Right lobe of liver (tissue), 6 donors: ENCODE measurements around the gene PPFIBP2. TPM values are rescaled to one million over a fixed set of nuclear protein-coding genes. Genes with fewer than 3 reads are reported as not detected.

Experiments
- ATAC-seq, 4 donors: fragments of 200-7000 bp; cut with Tn5 transposase; one replicate each; pipeline ENCODE4 v1.9.1; 2020; ENCODE audit warnings: mild to moderate bottlenecking in 4 of 4, moderate library complexity in 4 of 4
- DNase-seq, 3 donors: peaks; one replicate each; pipeline ENCODE4 v3.0.0-alpha.2; 2020
- H3K27ac ChIP-seq, 3 donors: fragments of 200-600 bp; one replicate each; pipeline ENCODE4 v1.8.0; 2022
- H3K27me3 ChIP-seq, 2 donors: fragments of 200-600 bp; one replicate each; pipeline ENCODE4 v1.8.0; 2022
- H3K36me3 ChIP-seq, 4 donors: fragments of 200-600 bp; sonication (generic) in 1 of 4; one replicate each; pipeline versions ENCODE4 v1.5.1 to v1.8.0; 2017 to 2022; ENCODE audit warnings: control low read depth in 1 of 4
- H3K4me1 ChIP-seq, 4 donors: fragments of 200-600 bp; sonication (generic) in 1 of 4; one replicate each; pipeline versions ENCODE4 v1.5.1 to v1.8.0; 2017 to 2022; ENCODE audit warnings: control low read depth in 1 of 4
- H3K4me3 ChIP-seq, 3 donors: fragments of 200-600 bp; one replicate each; pipeline ENCODE4 v1.8.0; 2022
- H3K9me3 ChIP-seq, 4 donors: fragments of 200-600 bp; sonication (generic) in 1 of 4; one replicate each; pipeline versions ENCODE4 v1.5.1 to v1.8.0; 2017 to 2022; ENCODE audit warnings: control low read depth in 1 of 4
- POLR2A ChIP-seq: fragments of 450-650 bp; IDR thresholded peaks from one replicate; pipeline ENCODE4 v1.6.1; 2017; ENCODE audit warnings: antibody characterized with exemption, mild to moderate bottlenecking
- WGBS: methylation state at CpG from one replicate; pipeline ENCODE4 v1.1.6; 2018; ENCODE audit warnings: low coverage, low lambda C conversion rate; ENCODE audit not compliant: insufficient coverage; ENCODE audit errors: missing lambda C conversion rate; 5-methylcytosine and 5-hydroxymethylcytosine counted together
- intact Hi-C, 2 donors: fragments of 100-400 bp; cut with DNase I; formaldehyde crosslinking; loops; one replicate each; pipeline versions ENCODE4 v1.11.2 to v1.14.1; 2022
- total RNA-seq, 6 experiments: library from RNA; depleted of rRNA in 2 of 6; stranded (reverse); fragments of >200 nt in 2 of 6; fragmentation: NEBNext Ultra II Directional in 3 of 6; extraction: Animal tissue kit (Norgen Biotek cat#: 25700) in 3 of 6; gene quantifications; one replicate each; pipeline versions ENCODE4 v1.1.0 to v1.2.4, GENCODE V29; 2016 to 2023
- TF ChIP-seq, protein P1 (sequence below), 4 donors: fragments of 200-600 bp in 3 of 4; fragments of 450-650 bp in 1 of 4; IDR thresholded peaks; one replicate each; pipeline versions ENCODE4 v1.5.1 to v1.8.0; 2016 to 2022; ENCODE audit warnings: antibody characterized with exemption in 4 of 4, mild to moderate bottlenecking in 2 of 4
- donor health status: DM: no; HTN: yes; CAD: no.
- donor health status: DM: no; HTN: no; CAD: no.
- donor health status: DM: no; HTN: no; CAD: no.
- donor health status: DM: no; HTN: yes; CAD: no.
- donor health status: DM: no; HTN: yes; CAD: no.

The PPFIBP2 gene
- total RNA-seq, 6 experiments from 2014 or later: 25.5 to 69.3 (median 46.6) TPM

- no peaks in the 10 kb centered on the region for H3K9me3 ChIP-seq
- DNase-seq (no peak), ATAC-seq (no peak)
- no peaks in the 10 kb centered on the region for H3K36me3 ChIP-seq
- intact Hi-C loops: no loop called here
- TF ChIP-seq POLR2A: no peak
- TF ChIP-seq, protein P1, sequence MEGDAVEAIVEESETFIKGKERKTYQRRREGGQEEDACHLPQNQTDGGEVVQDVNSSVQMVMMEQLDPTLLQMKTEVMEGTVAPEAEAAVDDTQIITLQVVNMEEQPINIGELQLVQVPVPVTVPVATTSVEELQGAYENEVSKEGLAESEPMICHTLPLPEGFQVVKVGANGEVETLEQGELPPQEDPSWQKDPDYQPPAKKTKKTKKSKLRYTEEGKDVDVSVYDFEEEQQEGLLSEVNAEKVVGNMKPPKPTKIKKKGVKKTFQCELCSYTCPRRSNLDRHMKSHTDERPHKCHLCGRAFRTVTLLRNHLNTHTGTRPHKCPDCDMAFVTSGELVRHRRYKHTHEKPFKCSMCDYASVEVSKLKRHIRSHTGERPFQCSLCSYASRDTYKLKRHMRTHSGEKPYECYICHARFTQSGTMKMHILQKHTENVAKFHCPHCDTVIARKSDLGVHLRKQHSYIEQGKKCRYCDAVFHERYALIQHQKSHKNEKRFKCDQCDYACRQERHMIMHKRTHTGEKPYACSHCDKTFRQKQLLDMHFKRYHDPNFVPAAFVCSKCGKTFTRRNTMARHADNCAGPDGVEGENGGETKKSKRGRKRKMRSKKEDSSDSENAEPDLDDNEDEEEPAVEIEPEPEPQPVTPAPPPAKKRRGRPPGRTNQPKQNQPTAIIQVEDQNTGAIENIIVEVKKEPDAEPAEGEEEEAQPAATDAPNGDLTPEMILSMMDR (IDR thresholded peaks at IDR 0.05): no peak
- no peak overlapping the region for H3K27ac ChIP-seq
- H3K27me3 ChIP-seq: no peaks in the 10 kb centered on the region
- 59% methylated on average over 4 of the region's 4 CpGs for WGBS
- H3K4me3 ChIP-seq: no peak overlapping the region
- H3K4me1 ChIP-seq: peaks cover 0 to 9% (median 2%) of the 10 kb centered on the region in 4 donors
Measured at GRCh38 chr11:7677796-7678201, 164.0 kb downstream of the PPFIBP2 start.

DNA sequence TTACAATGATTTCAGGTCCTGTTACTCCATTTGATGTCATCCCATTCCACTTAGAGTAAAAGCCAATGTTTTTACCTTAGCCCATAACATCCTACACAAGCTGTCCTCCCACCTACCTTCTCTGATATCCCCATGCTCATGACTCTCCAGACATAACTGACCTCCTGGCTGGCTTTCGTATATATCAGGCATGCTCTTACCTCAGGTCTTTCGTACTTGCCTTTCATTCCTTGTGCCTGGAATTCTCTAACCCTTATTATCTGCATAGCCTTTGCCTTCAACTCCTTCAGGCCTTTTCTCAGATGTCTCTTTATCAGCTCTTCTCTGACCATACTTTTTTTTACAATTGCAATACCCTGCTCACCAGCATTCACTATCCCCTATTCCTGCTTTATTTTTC is 169.8 kb downstream of the PPFIBP2 start:
- TF ChIP-seq POLR2A: no peak
- TF ChIP-seq, protein P1 (IDR thresholded peaks at IDR 0.05): no peak
- H3K36me3 ChIP-seq: no peaks in the 10 kb centered on the region
- 92% methylated on average over 2 of the region's 2 CpGs for WGBS

DNA sequence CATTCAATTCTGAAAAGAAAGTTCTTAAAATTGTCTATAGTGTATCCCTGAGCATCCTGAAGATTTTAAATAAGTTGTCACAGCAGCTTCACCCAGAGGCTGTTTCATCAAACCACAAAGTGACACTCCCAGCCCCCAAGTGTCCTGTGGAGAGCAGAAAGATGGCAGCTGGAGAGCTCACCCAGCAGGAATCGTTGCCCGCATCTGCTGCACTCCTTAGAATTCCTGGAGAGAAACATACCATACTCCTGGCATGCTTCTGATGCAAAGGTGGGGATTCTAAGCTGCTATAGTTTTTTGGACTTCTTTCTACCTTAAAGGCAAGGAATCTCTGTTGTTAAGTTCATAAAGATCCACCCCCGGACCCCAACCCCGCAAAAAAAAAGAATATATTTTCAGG is 173.0 kb downstream of the PPFIBP2 start:
- intact Hi-C loops: no loop called here
- no peak overlapping the region for H3K4me3 ChIP-seq
- H3K4me1 ChIP-seq: no peaks in the 10 kb centered on the region
- no peaks in the 10 kb centered on the region for H3K9me3 ChIP-seq
- DNase-seq (no peak), ATAC-seq (no peak)
- no peak overlapping the region for H3K27ac ChIP-seq
- TF ChIP-seq POLR2A: no peak
- TF ChIP-seq, protein P1 (IDR thresholded peaks at IDR 0.05): no peak
- H3K36me3 ChIP-seq: no peaks in the 10 kb centered on the region
- 88% methylated on average over 2 of the region's 4 CpGs for WGBS
- no peaks in the 10 kb centered on the region for H3K27me3 ChIP-seq

More for the DNA sequence above, 169.8 kb downstream of the PPFIBP2 start:
- intact Hi-C loops: no loop called here
- DNase-seq (no peak), ATAC-seq (no peak)
- Histone ChIP-seq H3K4me3 (no peak overlapping the region), H3K27me3 (no peaks in the 10 kb centered on the region), H3K4me1 (no peaks in the 10 kb centered on the region), H3K27ac (no peak overlapping the region), H3K9me3 (no peaks in the 10 kb centered on the region)

DNA sequence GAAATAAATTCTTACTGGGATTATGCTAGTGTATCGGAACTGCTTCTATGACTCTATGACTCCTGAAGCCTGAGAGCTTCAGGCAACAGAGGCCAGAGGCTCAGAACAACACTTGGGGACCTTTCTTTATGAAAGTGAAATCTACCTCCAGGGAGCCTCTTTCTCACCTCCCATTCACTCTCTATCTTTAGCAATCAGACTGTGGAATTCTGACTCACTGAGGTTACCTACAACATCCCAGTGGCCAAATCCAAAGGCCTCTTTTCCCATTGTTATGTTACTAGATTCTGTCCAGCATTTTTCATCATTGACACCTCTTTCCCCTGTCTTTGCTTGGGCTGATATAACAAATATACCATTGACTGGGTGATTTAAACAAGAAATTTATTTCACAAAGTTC is 173.6 kb downstream of the PPFIBP2 start:
- DNase-seq (no peak), ATAC-seq (no peak)
- Histone ChIP-seq H3K9me3 (no peaks in the 10 kb centered on the region), H3K4me1 (no peaks in the 10 kb centered on the region), H3K27ac (no peak overlapping the region), H3K36me3 (no peaks in the 10 kb centered on the region), H3K4me3 (no peak overlapping the region), H3K27me3 (no peaks in the 10 kb centered on the region)
- TF ChIP-seq POLR2A: no peak
- TF ChIP-seq, protein P1 (IDR thresholded peaks at IDR 0.05): no peak
- 40% methylated on average over 1 of the region's 1 CpG for WGBS
- intact Hi-C loops: no loop called here

DNA sequence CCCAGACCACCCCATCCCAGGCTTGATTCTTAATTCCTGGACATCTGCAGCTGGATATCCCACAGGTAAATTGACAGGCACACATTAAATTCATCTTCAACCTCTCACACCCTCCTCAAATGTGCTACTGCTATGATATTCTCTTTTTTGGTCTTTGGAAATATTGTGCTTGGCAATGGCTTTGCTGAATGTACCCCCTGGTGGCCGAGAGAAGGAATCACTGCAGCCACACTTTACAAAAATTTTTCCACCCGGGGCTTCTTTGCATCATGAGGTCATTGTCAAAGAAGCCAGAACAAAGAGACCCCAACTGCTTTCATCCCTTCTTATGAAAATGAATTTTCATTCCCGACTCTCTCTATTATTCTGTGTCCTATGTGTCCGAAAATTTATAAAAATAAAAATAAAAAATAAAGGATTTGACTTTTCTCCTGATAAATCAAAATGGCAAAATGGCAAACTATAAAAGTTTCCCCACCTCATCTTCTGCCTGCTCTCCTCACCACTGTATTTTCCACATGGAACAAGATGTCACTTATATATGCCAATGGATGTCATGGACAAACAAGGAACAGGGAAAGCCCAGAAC is 174.5 kb downstream of the PPFIBP2 start:
- no peak overlapping the region for H3K27ac ChIP-seq
- TF ChIP-seq POLR2A: no peak
- TF ChIP-seq, protein P1 (IDR thresholded peaks at IDR 0.05): peak; percentile 68 to 85 (median 76)
- H3K4me1 ChIP-seq: no peaks in the 10 kb centered on the region
- ATAC-seq (peak; percentile 69 to 84 (median 76)), DNase-seq (no peak)
- no peaks in the 10 kb centered on the region for H3K27me3 ChIP-seq
- intact Hi-C loops: no loop called here
- H3K9me3 ChIP-seq: no peaks in the 10 kb centered on the region
- H3K36me3 ChIP-seq: no peaks in the 10 kb centered on the region
- WGBS: 6% methylated on average over 4 of the region's 4 CpGs
- H3K4me3 ChIP-seq: no peak overlapping the region
